Activated CD4-positive, alpha-beta T cell treated with anti-CD3 and anti-CD28 coated beads, Interleukin-2, amount 50 U/mL, for 4 hours (primary cell): Measurements from ENCODE around the gene CDC42EP4.
A peak's percentile ranks its signal among the peaks of the same experiment; 100 is the strongest.
"Not testable (repeated sequence)": the region's sequence is repeated elsewhere in the genome, so short reads cannot be mapped to it uniquely, and the experiment has no call there.

ENCODE experiments used
- DNase-seq, 2 experiments: peaks; one replicate each; pipeline ENCODE4 v3.0.0-alpha.2; 2020

The CDC42EP4 gene

DNA sequence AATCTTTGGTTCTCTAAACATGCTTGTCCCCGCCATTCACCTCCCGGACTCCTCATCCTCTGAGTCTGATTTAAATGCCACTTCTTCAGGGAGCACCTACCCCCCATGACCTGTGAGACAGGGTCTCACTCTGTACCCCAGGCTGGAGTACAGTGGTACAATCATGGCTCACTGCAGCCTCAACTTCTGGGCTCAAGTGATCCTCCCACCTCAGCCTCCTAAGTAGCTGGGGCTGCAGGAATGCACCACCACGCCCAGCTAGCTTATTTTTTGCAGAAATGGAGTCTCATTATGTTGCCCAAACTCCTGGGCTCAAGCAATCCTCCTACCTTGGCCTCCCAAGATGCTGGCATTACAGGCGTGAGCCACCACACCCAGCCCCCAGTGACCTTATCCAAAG, 37.3 kb downstream of the CDC42EP4 start:
- DNase-seq, result no peak

DNA sequence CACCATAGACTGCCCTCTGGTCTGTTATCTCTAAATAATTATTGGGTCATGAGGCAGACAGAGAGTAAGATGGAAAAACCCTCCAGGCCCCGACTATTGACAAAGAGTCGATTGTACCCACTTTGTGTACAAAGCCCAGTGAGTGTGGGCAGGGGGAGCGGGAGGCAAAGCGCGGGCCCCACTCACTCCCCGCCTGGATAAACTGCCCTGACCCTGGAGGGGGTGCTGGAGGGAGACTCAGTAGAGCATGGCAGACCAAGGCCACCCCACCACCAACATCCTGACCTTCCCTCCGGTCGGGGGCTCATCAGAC, 38.9 kb downstream of the CDC42EP4 start:
- no peak for DNase-seq

DNA sequence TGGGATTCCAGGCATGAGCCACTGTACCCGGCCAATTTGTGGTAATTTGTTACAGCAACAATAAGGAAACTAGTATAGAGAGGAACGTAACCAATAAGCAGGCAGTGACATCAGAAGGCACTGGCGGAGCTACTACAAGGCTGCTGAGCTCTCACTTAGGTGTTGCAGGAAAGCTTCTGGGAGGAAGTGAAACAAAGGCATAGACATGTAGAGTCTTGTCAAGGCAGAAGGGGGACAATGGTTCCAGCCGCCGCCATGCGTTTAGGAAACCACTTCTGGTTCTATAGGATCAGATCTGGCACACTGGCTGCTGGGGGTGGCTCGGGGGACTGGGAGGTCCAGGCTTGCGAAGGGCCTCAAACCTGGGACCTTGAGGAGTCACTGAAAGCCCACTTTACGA, 40.7 kb downstream of the CDC42EP4 start:
- no peak for DNase-seq

DNA sequence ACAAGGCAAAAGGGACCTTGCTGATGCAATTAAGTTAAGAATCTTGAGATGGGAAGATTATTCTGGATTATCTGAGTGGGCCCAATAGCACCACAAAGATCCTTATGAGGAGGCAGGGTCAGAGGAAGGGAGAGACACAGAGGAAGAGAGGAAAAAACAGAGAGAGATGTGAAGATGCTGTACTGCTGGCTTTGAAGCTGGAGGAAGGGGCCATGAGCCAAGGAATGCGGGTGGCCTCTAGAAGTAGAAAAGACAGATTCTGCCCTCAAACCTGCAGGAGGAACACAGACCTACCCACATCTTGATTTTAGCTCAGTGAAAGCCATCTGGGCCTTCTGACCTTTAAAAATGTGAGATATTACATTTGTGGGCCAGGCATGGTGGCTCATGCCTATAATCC, 42.0 kb downstream of the CDC42EP4 start:
- DNase-seq, result no peak

DNA sequence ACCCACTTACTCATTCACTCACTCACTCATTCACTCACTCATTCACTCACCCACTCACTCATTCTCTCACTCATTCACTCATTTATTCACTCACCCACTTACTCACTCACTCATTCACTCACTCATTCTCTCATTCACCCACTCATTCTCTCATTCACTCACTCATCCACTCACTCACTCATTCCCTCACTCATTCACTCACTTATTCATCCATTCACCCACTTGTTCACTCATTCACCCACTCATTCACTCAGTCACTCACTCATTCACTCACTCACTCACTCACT, 42.5 kb downstream of the CDC42EP4 start:
- DNase-seq, result no peak

DNA sequence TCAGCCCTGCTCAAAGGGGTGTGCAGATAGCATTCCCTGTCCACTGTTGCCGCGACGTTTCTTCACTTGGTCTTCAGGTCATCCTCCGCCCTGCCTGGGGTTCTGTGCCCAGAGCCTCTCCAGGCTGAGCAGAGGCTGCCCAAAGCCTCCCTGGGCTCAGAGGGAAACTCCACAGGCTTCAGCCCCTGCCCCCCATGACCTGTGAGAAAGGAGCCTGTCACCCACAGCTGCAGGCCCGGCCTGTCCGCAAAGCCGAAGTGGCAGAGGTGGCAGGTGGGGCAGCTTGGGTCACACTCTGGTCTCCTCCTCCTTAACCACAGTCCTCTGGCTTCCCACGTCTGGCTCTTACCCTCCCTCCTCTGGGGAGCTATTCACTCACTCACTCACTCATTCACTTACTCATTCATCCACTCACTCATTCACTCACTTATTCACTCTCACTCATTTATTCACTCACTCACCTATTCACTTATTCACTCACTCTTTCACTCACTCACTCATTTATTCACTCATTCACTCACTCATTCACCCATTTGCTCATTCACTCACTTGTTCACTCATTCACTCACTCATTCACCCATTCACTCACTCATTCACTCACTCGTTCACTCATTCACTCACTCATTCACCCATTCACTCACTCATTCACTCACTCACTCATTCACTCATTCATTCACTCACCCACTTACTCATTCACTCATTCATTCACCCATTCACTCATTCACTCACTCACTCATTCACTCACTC, 43.0 kb downstream of the CDC42EP4 start:
- DNase-seq, result no peak

DNA sequence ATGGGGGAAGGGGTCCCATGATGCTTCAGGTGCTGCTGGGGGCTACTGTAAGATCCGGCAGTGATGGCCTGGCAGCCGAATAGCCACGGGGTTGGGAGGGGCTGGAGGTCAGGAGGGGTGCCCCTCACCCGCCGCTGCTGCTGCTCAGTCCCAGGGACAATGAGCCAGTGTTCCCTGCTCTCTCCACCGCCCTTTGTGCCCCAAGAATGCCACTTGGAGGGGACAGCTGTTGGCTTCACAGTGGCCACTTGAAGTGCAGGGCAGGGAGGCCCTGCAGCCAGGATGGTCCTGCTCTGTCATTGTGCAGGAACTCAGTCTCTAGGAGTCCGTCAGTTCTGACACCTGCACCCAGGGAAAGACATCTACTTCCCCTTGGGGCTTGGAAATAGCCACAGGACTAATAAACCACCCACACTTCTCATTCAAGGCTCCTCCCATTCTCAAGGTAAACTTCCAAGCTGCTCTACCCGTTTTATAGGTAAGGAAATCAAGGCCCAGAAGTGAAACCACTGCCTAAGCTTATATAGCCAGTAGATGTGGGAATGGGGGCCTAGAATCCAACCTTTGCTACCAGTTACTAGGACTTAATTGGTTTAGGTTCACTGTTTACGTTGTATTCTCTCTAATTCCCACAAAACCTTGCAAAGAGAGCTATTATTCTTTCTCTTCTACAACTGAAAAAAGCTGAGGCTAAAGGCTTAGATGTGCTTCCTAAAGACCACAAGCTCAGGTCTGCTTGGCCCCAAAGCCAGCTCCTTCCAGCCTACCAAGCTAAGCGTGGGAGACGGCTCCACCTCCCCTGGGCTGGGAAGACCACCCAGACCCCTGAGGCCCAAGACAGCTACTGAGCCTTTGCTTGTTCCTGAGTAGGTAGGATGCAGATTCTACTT, 43.9 kb downstream of the CDC42EP4 start:
- DNase-seq, result no peak

DNA sequence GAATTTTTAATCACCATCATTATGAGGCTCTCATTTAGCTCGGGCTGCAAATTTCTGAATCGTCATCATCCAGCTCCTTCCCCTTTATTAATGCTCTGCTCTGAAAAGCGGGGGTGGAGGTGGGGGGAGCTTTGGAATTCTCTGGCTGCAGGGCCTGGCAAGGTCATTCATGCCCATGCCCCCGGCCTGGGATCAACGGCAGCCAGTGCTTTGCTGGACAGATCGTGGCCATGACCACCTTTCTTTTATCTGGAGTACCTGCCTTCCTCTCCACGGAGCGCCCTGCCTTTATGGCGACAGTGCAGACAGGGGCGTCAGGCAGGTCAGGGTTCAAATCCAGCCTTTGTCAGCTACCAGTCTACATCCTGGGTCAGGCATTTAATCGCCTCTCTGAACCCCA, 45.0 kb downstream of the CDC42EP4 start:
- DNase-seq, result no peak

DNA sequence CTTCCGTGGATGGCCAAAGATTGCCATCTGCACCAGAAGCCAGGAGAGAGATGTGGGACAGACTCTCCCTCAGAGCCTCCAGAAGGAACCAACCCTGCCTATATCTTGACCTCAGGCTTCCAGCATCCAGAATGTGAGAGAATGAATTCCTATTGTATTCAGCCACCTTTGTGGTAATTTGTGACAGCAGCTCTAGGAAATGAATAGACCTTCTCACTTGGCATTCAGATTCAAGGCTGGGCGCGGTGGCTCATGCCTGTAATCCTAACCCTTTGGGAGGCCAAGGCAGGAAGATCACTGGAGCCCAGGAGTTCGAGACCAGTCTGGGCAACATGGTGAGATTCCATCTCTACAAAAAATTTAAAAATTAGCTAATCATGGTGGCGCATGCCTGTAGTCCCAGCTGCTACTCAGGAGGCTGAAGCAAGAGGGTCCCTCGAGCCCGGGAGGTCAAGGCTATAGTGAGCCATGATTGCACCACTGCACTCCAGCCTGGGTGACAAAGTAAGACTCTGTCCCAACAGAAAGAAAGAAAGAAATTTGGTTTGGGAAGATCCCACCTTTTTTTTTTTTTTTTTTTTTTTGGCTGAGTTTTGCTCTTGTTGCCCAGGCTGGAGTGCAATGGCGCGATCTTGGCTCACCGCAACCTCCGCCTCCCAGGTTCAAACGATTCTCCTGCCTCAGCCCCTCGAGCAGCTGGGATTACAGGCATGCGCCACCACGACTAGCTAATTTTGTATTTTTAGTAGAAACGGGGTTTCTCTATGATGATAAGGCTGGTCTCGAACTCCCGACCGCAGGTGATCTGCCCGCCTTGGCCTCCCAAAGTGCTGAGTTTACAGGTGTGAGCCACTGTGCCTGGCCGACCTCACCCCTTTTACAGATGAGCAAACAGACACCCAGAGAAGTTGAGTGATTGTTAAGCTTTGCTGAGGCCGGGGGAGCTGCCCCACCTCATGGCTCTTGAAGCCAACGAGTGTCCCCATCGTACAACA, 45.9 kb downstream of the CDC42EP4 start:
- DNase-seq, result no peak

DNA sequence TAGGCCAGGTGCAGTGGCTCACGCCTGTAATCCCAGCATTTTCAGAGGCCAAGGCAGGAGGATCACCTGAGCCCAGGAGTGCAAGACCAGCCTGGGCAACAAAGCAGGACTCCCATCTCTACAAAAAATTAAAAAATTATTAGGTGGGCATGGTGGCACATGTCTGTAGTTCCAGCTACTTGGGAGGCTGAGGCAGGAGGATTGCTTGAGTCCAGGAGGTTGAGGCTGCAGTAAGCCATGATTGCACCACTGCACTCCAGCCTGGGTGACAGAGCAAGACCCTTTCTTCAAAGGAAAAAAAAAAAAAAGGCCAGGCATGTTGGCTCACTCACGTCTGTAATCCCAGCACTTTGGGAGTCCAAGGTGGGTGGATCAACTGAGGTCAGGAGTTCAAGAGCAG, 47.4 kb downstream of the CDC42EP4 start:
- not testable (repeated sequence) for DNase-seq

DNA sequence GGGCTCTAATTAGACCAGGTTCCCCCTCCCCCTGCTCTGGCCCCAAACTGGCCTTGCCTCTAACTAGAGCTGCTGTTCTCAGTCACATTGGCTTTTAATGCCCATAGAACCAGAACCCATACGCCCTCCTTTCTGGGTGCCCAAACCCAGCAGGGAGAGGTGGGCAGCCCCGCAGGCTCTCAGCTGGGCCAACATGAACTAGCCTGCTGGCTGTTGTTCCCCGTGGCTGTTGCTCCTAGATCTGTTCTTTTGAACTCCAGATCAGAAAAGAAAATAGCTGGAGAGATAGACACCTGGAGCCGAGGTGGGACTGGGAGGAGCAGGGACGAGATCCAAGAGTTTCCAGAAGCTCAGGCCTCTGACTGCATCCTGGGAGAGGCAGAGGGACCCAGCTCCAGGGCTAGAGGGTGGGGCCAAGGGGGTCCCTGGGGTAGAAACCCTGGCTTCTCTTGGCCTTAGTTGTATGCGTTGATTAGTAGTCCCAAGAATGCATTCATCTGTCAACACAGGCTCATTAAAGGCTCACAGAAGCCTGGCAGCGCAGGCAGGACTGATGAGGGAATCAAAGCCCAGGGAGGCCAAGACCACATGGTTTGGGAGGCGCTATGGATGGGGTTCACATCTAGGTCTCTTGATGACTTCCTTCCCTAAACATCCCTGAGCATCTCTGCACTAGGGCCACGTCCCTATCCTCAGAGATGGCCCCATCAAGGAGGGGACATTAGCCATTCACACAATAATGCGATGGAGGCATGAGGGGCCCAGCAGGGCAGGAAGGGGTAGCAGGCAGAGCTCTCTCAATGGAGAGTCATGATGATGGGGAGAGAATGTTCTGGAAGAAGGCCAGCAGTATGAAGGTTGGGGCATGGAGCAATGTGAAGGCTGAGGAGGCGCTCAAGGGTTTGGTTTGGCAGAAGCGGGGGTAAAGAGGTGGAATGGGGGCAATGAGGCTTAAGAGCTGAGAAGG, 48.8 kb downstream of the CDC42EP4 start:
- DNase-seq, result no peak

DNA sequence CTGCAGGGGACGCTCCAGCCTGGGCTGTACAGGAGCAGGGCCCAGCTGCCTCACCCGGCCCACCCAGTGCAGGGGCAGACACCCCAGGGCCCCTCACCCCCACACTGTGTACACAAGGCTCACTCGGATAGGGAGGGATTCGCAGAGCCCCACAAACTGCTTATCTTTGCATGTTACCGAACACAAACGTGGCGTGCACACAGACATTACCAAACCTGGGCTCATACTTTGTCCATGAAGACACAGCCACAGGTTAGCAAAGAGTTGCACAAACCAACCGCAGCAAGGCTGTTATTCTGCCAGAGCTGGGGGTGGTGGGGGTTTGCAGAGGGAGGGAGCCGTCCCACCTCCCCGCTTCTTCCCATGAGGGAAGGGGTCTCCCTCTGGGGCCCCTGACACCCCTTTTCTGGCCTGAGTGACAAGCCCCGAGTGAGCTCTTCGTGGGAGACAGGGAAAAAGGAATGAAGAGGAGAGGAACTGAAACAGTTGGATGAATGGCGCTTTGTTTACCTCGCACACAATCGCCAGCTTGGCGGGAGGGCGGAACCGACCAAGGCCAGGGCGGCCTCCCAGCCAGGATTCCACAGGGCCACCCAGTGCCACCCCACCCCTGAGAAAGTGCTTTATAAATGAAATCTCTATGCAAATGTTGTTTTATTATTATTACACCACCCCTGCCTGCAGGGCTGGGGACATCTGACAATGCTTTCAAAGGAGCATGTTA, 49.7 kb downstream of the CDC42EP4 start:
- DNase-seq, result no peak

DNA sequence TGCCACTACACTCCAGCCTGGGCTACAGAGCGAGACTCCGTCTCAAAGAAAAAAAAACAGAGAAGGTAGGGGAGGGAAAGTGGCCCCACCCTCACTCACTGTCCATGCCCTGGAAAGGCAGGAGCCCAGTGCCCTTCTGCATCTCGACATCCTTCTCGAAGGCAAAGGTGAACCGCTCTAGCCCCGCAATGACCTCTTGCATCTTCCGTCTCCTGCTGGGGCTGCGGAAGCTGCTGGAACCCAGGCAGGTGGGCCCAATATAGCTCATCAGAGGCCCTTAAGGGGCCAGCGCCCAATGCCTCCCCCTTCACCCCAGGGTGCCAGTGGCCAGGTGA, 50.2 kb downstream of the CDC42EP4 start, which contains the start of gene CPSF4L:
Gene CPSF4L, minus strand, starts transcription at position 264 of the 335 bp plus-strand sequence. Its CDS starts 62 bp downstream, at position 202.
- DNase-seq, result no peak

DNA sequence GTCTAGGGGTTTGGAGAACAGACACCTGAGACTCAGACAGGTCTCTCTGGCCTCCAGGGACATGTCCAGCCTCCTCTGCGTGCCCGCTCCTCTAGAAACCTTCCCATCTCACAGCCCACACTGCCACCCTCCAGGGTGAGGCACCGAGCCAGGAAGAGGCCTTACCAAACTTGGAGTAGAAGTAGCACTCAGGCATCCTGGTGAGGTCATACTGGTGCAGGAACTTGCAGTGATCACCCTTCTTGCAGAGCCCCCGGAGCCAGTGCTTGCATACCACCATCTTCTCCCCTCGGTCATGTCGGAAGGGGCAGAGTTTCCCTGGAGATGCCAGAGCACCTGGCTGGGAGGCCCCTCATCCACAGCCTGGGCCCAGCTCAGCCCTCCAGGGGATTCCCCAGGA, 54.3 kb downstream of the CDC42EP4 start:
- no peak for DNase-seq

DNA sequence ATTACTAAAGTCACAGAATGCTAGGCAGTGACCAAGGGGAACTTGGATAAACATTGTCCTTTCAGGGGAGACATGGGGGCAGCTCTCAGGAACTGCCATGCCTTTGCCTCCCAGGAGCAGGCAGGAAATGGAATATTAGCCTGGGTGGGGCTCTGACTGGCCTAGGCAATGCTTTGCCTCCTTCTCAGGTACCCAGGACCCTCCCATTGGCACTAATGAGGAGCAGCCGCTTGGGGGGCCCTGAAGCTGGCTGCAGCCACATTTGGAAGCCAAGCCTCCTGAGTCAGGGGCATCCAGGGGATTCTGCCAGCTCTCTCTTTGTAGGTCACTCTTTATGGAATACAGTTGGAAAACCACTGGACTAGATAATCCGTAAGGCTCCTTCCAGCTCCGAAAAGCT, 55.6 kb downstream of the CDC42EP4 start:
- DNase-seq, result no peak

DNA sequence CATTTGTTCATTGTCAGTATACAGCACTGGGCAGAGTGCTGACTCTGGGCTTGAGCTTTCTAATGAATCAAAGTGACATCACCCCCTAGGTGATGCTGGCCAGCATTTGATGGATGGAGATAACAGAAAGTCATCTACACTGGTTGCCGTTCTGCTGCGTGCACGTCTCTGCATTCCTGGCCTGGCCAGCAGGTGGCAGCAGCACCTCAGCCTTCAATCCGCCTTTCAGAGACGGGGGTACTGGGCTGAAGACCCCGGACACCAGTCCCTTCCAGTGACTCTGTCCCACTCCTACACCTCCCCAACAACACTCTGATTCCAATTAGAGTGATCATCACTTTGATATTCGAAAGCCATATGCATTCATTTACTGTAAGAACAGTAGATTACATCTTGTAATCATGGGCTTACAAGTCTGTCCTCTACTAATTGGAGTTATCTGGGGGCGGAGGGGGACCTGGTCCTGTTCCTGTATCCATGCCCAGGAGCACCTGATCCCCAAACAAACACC, 56.1 kb downstream of the CDC42EP4 start:
- peak; percentile 40 to 44 for DNase-seq

DNA sequence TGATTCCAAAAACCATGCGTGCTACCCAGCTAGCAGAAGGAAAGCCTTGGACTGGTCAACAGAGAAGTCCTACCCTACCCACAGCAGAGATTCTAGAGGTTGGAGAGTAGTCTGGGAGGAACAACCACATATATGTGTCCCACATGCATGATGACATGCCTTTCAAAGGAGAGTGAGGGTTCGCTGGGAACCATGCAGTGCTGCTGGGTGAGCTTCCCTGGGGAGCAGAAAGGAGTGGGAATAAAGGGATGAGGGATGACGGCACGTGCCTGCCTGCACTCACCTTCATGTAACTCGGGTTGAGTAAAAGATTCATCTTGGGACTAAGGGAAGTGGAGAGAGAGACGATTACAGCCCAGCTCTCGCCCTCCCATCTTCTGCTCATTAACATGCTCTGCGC, 59.9 kb downstream of the CDC42EP4 start:
- no peak for DNase-seq

DNA sequence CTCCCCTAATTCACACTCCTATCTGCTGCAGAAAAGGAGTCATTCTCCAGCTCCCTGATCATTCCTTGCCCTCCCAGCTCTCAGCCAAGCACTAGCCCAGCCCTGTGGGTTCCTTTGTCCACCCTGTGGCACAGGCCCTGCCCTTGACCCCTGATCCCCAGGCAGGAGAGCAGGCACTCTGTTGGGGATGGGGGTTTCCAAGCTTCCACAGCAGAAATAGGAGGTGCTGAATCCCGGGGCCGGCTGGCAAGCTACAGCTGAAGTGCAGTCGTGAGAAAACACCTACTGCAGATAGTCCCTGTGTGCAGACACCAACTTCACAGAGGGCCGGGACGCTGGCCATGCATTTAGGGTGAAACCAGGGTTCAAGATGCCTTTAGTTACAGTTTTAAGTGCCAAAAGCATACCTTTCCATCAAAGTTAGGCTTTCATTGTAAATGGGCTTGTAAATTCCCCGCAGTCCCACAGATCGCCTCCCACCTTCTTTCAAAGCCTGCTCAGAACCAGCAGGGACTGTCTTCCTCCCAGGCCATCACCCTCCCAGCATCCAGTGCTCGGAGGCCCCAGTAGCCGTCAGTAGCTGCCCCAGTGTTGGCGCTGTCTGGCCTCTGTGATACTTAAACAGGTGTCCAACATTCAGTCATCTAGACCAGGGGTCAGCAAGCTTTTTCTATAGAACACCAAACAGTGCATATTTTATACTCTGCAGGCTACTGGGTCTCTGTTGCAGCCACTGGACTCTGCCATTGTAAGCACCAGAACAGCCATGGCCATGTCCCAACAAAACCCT, 60.8 kb downstream of the CDC42EP4 start:
- no peak for DNase-seq

DNA sequence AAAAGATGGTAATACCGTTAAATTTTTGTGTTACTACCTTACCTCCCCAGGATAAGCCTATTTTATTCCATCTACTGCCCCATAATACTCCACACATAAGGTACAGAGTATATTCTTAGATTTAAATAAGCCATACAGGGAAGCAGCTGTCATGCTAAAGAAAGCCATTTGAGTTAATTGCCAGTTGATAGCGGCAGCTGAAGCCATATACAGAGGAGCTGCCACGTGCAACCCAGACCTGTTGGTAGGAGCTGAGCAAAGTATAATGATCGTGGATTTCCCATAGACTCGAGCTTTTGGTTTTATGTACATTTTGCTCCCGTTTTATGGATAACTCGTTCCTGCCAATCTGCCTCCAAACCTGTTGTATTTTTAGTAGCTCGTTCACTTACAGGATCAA, 62.1 kb downstream of the CDC42EP4 start:
- no peak for DNase-seq

DNA sequence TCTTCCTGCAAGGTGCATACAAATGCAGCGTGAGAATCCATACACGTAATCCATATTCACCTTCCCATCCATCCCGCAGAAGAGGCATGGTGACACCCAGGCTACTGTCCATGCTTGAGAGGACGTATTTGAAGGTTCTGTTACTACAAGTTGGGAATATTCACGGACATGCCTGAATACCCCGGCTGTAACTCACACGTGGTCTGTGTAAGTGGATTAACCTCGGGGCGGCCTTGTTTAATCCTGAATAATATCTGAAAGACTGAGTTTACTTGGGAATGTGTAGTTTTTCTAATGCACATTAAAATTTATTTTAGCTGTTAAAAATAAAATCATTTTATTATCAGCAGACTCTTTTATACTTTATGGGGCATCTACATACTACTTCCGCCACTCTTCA, 63.3 kb downstream of the CDC42EP4 start:
- DNase-seq, result no peak
